DMS114 treated with DMSO at 0.1 percent for 48 hours (cell line): ENCODE results near the gene GOLGA1.

Experiments
- DNase-seq: peaks from one replicate; lab custom pipeline; 2025; ENCODE audit not compliant: unreplicated experiment; lab: John Stamatoyannopoulos, UW

The GOLGA1 gene

GRCh38 chr9:124886866-124887492 lies 53.9 kb downstream of the GOLGA1 start:
- DNase-seq, result no peak

- no peak for DNase-seq
These were observed 54.4 kb downstream of the GOLGA1 start for GRCh38 chr9:124886461-124886860.

- DNase-seq, result no peak
These were observed 55.3 kb downstream of the GOLGA1 start for GRCh38 chr9:124885551-124885950.

DNA sequence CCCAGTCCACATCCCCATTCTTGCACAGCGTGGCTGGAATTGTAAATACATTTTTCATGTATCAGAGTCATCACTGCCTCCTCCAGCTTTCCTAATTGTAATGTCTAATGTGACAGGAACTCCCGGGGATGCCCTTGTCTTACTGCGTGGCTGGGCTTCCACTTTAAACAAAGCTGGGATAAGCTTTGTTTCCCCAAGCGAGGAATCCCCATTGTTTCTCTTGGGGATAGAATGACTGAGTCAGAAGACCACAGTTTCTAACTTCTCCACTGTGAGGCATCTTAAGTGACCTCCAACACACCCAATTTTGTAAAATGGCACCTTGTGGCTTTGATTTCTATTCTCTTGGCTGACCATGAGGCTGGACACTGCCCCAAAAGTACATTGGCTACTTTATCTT lies 56.5 kb downstream of the GOLGA1 start:
- DNase-seq, result no peak

- no peak for DNase-seq
These were observed 58.7 kb downstream of the GOLGA1 start for GRCh38 chr9:124882231-124882630.

GRCh38 chr9:124881138-124881743 lies 59.6 kb downstream of the GOLGA1 start:
- DNase-seq, result no peak

GRCh38 chr9:124880501-124880900 lies 60.4 kb downstream of the GOLGA1 start:
- DNase-seq, result no peak

GRCh38 chr9:124879226-124879625 lies 61.7 kb downstream of the GOLGA1 start:
- no peak for DNase-seq

GRCh38 chr9:124878518-124878917 lies 62.4 kb downstream of the GOLGA1 start:
- DNase-seq, result no peak

DNA sequence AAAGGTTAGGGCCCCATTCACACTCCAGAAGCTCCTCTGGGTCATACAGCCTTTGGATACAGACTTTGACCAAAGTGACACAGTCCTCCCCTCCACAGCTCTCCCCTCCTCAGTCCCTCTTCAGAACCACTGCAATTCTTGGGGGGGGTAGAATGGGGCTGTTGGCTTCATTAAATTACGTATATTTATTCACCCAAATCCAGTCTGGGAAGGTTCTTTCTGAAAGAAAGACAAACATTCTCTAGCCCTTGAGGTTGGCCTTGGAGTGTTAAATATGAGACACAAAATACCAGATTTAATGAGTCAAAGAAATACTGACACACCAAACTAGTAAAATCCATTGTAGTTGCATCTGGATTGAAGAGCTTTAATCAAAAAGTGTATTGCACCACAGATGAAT lies 62.9 kb downstream of the GOLGA1 start:
- no peak for DNase-seq

GRCh38 chr9:124877021-124877782 lies 63.7 kb downstream of the GOLGA1 start:
- DNase-seq, result no peak

DNA sequence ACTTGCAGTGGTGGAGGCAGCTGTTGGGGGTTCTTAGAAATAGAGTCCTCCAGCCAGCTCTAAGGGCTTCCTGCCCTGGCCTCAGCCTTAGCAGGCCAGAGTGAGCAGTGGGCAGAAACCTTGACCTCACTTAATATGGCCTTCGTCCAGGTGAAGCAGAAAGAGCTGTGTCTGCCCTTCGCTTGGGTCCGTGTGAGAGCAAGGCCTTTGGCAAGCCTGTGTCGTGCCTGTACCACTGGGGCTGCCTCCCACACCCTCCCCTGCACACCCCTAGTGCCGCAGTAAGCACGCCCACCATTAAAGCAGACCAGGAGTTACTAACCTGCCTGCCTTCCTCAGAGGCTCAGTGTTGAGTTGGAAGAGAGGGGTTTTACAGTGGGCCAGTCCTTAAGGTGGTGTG lies 65.4 kb downstream of the GOLGA1 start:
- DNase-seq, result no peak

DNA sequence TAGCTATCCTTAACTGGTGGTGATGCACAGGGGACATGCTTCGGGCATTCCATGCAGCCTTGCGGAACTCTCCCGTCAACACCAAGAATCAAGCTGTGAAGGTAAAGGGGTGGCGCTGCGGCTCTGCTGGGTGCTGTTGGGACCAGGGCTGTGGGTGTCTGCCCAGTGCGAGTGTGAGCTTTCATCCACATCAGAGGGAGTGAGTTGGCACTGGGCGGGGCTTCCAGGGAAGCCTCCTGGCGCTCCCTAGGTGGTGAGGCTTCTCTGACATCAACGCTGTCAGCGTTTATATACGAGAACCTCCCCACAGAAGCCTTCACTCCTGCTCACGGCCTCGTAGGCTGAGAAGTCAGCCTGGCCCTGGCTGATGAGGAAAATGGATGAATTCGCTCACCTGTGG lies 67.2 kb downstream of the GOLGA1 start:
- DNase-seq, result no peak

DNA sequence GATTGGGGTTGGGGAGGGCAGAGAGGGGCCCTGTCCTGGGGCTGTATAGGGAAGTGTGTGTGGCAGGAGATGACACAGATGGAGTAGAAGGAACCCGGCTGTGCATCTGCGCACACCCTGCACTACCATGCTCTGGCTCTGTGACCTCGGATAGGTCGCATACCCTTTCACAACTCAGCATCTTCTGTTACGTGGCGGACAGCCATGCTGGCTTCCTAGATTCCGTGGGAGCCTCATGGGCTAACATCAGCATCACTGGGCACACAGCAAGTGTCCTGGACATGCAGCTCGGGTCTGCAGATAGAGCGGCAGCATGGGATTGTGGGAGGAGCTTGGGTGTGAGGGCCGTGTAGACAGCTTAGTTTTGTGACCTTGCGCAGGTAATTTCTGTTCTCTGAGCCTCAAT lies 69.7 kb downstream of the GOLGA1 start:
- DNase-seq, result no peak

GRCh38 chr9:124870723-124871122 lies 70.2 kb downstream of the GOLGA1 start:
- no peak for DNase-seq

DNA sequence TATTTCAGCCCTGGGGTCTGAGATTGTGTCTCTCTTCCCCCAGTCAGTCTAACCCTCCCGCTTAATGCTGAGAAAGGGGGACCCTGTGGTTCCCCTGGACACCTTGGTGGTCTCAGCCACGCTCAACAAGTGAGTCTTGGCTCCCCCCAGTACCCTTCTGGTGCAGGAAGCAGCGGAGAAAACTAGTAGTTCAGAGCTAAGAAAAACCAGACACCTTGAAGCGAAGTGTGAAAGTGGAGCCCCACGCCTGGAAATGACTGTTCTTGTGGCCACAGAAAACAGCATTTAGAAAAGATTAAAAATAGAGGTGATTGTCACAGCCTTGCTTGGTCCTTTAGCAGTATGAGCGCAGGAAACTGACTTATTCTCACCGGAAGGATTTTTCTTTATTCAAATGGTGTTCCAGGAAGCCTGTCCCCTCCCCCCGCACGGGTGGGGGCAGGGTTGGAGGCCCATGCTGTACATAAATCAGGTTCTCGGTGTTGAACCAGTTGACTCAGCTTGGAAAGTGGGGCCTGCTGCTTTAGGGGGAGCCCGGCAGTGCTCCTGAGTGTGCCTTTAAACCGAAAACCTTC lies 70.8 kb downstream of the GOLGA1 start:
- DNase-seq, result no peak

GRCh38 chr9:124869466-124869985 lies 71.4 kb downstream of the GOLGA1 start:
- DNase-seq, result no peak

DNA sequence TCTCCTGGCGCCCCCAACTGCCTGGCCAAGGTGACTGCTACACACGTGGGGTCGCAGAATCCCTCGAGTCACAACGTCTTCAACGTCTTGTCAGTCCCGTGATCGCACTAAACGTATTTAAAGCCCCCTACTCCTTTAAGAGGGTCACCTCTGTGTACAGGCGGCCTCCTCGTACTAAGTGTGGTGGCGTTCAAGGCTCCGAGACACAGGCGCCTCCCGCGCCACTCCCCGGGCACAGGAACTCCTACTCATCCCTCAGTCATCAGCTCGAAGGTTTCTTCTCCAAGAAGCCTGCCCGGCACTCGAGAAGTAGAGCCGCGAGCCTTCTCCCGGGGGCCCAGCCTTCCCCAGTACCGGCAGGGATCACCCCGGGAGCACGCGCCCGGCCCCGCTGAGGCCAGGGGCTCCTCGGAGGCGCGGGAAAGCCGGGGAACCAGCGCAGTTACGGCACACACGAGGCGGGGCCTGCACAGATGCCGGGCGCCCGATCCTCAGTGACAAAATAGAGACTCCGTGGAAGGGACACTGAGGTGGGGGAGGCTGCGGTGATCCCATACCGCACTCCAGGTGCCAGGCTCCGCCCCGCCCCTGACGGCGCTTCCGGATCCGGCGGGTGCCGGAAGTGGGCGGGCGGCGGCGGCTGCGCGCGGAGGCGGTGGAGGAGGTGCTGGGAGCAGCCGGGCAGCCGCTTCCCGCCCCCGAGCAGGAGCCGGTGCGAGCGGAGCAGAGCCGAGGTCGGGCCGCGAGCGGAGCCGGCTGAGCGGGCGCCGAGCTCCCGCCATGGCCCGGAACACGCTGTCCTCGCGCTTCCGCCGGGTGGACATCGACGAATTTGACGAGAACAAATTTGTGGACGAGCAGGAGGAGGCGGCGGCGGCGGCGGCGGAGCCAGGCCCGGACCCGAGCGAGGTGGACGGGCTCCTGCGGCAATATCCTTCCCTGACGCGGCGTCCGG lies 72.1 kb downstream of the GOLGA1 start:
- DNase-seq, result peak; percentile 27

DNA sequence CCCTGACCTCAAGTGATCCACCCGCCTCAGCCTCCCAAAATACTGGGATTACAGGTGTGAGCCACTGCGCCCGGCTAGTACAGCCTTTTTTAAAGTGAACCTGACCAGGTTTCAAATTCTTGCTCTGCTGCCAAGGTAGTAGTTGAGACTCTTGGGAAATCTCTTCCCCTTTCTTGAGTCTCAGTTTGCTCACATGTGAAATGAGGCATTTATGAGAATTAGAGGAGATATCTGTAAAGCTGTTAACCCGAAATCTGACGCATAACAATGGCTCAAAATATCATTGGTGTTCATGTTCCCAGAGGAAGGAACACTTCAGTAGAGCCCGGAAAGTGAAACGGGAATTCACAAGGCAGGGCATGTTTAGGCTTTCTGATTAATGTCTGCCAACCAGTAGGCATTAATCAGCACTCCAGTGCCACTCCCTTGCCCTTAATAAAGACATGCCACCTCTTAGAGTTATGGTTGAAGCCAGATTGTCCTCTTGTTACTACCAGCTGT lies 77.5 kb downstream of the GOLGA1 start:
- no peak for DNase-seq
